ENCODE measurements around the gene CTU1.

The CTU1 gene

DNA sequence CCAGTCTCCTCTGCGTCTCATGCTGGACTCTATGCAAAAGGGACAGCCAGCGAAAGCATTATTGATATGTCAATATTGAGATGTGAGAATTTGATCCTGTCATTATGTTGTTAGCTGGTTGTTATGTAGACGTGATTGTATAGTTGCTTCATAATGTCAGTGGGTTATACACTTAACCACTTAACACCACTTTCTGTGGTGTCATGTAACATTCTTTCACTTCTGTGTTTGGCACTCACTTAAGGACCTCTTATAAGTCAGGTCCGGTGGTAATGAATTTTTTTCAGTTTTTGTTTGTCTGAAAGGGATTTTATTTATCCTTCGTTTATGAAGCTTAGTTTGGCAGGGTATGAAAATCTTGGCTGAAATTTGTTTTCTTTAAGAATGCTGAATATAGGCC is 26.8 kb upstream of the CTU1 start:
- DNase-seq: no peak

- DNase-seq: peak in 2 of 56 donors; percentile 10 to 19
These were observed 23.8 kb upstream of the CTU1 start for GRCh38 chr19:51131780-51132680.

- no peak for DNase-seq
These were observed 21.5 kb upstream of the CTU1 start for GRCh38 chr19:51129716-51130115.

DNA sequence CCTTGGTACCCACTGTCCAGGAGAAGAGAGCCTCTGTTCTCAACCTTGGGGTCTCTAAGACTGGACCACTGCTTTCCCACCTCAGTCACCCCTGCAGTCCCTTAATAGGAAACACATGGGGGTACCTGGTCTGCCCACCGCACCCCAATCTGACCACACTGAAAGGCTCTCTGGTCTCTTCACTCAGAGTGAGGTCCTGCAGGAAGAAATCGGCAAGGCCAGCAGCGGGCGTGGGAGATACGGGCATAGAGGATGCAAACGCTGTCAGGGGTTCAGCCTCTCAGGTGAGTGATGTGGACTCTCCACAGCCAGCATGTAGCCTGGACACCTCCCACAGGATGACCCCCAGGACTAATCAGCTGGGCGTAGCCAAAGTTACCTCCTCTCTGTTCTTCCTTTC is 20.0 kb upstream of the CTU1 start:
- no peak for DNase-seq

- DNase-seq: peak in 2 of 56 donors; percentile 4 to 22
These were observed 19.5 kb upstream of the CTU1 start for GRCh38 chr19:51127755-51128154.

- DNase-seq: no peak
These were observed 18.8 kb upstream of the CTU1 start for GRCh38 chr19:51127032-51127431.

- DNase-seq: no peak
These were observed 17.3 kb upstream of the CTU1 start for GRCh38 chr19:51125421-51126075.

- DNase-seq: peak in 12 of 56 donors; percentile 6 to 37 (median 19)
These were observed 16.5 kb upstream of the CTU1 start, which contains the start of gene SIGLEC9 for GRCh38 chr19:51124729-51125128. Gene SIGLEC9, plus strand, starts transcription at chr19:51124906. Its CDS starts 69 bp downstream, at chr19:51124975.

DNA sequence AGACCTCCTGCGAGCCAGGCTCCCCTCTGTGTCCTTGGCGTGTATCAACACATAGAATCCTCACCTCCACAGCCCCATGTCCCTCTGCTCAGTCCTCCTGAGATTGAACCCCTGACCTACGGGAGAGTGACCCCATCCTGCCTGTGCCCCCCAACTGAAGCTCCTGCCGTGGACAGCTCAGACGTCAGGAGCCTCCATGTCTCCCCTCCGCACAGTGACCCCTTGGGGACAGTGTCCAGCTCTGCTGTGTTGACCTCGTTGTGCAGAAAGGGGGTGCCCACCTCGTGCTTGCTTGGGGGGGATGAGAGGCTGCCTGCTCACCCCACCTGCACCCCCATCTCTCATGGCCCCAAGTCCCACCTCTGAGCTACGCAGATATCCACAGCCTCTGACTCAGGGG is 16.0 kb upstream of the CTU1 start:
- no peak for DNase-seq

- DNase-seq: no peak
These were observed 15.6 kb upstream of the CTU1 start for GRCh38 chr19:51123802-51124201.

DNA sequence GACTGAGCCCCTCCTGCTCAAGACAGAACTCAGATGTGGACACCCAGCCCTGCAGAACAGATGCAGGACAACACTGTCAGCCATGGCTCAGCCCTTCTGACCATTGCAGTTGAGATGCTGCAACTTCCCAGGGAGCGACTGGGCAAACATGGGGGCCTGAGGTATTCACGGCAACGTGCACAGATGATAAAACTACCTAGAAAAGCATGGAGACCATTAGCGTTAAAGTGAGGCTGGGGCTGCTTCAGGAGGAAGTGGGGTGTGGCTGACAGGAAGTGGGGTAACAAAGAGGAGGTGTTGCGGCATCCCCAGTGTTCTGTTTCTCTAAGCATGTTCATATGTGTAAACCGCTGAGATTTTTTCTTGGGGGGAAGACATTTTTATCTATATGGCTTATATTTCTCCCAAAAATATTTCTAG is 15.2 kb upstream of the CTU1 start:
- DNase-seq: no peak

DNA sequence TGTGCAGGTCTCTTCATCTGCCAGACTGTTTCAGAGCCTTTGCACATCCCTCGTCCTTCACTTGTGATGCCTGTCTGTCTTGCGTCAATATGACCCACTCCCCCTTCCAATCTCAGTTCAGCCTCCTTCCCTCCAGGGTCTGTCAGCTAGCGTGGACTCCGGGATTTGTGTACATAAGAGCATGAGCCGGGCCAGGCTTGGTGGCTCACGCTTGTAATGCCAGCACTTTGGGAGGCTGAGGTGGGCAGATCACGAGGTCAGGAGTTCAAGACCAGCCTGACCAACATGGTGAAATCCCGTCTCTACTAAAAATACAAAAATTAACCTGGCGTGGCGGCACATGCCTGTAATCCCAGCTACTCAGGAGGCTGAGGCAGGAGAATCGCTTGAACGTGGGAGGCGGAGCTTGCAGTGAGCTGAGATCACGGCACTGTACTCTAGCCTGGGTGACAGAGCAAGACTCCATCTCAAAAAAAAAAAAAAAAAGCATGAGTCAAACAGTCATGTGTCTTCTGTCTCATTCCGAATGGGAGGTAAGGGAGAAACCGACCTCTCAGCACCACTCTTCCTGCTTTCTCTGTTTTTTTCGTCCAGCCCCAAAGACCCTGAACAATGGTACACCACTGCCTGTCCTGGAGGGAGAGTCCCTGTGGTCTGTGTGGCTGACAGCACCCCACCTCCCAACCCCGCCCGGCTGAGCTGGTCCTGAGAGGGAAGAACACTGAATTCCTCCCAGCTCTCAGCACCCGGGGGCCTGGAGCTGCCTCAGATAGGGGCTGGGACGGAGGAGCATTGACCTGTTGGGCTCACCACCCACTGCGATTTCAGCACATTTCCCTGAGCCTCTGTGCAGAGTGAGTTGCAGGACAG is 14.1 kb upstream of the CTU1 start:
- DNase-seq: peak in 2 of 56 donors; percentile 11 to 19

GRCh38 chr19:51121257-51121656 is 13.0 kb upstream of the CTU1 start:
- no peak for DNase-seq

DNA sequence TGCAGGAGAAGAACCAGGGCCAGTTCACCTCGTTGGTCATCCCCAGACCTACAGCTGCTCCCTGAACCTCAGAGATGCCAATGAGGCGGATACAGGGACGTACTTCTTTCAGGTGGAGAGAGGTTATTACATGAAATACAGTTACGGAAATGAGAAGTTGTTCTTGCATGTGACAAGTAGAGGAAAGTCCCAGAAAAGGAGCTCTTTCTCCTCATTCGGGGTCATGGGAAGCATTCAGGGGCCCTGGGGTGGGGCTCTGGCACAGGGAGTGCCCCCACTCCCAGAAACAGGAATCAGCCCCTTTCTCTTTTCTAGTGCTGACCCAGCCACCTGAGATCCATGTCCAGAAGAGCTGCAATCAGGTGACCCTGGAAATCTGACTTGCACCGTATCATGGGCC is 12.0 kb upstream of the CTU1 start:
- no peak for DNase-seq

DNA sequence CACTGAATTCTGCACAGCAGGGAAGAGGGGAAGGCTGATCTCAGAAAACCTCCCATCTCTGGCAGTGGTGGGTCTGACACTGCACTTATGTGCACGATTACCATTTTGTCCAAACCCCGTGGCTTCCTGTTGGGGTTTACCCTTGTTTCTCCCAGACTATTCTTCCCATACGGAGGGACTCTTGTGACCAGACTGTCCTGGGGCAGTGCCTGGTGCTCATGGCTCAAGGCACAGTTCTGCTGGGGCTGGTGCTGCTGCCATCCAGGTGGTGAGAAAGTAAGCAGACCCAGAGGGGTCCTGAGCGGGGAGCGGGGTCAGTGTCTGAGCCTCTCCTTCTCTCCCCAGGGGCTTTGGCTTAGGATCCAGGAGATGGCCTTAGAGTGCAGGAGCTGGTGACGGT is 11.4 kb upstream of the CTU1 start:
- no peak for DNase-seq

DNA sequence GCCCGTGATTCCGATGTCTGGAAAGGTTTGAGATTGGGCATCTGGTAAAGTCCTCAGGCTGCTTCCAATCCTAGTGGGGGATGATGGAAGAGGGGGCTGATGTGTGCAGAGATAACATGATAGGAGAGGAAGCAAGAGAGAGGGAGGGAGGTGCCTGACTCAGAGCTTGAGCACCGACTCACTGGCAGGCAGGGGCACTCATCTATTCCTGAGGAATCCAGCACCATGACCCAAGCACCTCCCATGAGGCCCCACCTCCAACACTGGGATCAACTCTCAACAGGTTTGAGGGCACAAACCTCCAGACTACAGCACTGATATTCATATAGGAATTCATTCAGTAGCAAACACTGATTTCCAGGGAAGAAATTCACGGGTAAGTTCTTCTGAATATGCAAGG is 10.9 kb upstream of the CTU1 start:
- no peak for DNase-seq

GRCh38 chr19:51116736-51117286 is 8.6 kb upstream of the CTU1 start:
- no peak for DNase-seq

DNA sequence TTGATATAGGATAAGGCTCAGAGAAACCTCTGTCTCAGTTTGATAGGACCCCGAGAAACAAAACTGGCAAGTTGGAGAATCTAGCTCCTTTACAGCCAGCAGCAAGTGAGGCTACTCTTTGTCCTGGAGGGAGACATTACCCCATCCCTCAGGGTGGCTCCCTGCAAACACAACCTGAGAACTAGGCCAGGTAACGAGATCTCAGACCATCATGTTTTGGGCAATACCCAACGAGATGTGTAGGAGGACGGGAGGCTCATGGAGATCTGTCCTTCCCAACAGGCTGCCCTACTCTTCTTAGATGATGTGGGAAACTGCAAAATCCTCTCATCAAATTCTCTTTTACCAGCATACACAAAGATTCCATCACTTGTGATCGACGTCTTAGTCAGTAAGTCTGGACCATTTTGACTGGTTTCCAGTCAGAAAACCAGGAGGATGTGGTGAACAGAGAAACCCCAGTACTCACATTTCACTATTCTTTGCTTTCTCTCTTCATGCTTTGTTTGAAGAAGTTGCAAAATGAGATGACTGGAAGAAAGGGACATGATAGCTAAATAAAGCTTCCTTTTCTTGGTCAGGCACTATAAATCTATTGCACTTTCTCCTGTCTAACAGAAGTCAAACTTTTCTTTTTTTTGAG is 6.0 kb upstream of the CTU1 start:
- no peak for DNase-seq

- no peak for DNase-seq
These were observed 3.4 kb upstream of the CTU1 start for GRCh38 chr19:51111606-51112005.

- DNase-seq: no peak
These were observed 2.4 kb upstream of the CTU1 start for GRCh38 chr19:51110666-51110971.

DNA sequence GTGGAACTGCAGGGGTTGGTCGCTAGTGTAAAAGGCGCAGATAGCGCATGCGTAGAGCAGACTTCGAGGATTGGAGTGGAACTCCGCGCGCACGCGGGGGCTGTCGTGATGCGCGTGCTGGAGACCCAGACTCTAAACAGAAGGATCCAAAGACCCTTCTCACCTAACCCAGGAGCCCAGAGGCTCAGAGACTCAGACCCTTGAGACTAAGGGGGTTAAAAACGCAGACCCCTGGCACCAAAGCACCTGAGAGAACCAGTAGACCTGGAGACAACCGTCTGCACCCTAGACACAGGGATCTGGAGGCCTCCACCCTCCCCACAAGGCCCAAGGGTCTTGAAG is 567 bp upstream of the CTU1 start:
- peak in 12 of 56 donors; percentile 68 to 95 (median 90) for DNase-seq
